ENCODE data around the gene STARD5.

Gene STARD5

DNA sequence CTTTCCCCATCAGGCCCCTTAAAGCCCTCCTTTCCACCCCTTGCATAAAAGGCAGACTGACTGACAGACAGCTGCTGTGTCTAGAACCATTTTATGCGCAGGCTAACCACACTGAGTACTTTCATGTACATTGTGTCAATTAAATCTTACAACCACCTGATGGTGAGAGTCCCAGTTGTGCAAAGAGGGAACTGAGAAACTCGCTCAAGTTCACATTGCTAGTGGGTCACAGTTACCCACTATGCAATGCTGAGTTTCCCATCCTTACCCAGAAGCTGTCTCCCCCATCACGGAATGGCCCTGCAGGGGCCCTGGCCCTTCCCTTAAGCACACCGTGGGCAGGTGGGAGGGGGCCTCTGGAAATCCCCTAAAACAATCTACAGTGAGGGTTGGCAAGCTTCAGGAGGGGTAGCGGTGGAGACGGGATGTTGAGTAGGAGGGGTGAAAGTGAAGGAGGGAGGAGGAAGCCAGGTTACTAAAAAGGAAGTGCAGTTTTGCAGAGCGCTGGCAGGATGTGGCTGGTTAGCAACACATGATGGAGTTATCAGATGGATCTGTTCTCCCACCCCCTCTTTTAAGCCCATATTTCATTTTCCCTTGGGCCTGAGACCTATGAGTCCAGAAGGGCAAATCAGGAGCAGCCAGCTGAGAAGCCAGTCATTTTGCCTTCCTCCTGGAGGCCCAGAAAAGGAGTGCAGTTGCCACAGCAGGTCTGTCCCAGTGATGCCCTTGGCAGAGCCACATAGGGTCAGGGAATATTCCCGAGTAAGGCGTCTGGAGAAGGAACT is 30.0 kb downstream of the STARD5 start:
- DNase-seq (ENCODE audit: low read depth in 2 of 2) = peak; percentile 59 to 68

DNA sequence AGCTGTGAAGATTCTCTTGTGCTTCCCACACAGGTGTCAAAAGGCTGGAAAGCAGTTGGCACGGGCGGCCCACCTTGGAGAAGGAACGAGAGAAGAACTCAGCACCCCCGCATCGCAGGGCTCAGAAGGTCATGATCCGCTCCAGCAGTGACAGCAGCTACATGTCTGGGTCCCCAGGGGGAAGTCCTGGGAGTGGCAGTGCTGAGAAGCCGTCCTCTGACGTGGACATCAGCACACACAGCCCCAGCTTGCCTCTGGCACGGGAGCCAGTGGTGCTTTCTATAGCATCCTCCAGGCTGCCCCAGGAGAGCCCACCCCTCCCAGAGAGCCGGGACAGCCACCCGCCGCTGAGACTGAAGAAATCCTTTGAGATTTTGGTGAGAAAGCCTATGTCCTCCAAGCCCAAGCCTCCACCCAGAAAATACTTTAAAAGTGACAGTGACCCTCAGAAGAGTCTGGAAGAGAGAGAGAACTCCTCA is 31.4 kb downstream of the STARD5 start:
- no peak for DNase-seq (ENCODE audit: low read depth in 2 of 2)

DNA sequence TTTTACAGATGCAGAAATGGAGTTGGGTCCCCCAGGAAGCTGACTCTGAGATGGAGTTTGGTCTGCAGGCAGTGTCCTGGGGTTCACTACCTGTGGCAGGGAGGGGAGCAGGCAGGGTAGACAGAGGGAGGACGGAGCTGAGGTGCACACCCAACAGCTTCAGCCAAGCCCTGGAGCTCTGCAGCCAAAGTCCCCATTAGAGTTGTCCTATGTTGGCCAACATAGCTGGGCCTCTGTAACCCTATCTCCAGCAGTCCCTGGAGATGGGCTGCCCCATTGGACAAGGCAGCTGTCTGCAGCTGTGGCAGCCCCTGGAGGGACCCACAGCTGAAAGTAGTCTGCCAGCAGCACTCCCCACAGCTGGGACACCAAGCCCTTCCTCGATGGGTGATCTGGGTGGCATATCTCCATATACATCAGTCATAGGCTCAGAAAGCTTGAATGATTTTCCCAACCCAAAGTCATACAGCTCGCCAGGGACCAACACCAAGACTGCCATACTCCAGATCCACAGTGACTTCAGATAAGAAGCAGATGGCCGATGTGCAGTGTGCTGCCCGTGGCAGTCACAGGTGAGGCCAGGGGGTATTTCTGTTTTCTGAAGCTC is 31.9 kb downstream of the STARD5 start:
- no peak for DNase-seq (ENCODE audit: low read depth in 2 of 2)

DNA sequence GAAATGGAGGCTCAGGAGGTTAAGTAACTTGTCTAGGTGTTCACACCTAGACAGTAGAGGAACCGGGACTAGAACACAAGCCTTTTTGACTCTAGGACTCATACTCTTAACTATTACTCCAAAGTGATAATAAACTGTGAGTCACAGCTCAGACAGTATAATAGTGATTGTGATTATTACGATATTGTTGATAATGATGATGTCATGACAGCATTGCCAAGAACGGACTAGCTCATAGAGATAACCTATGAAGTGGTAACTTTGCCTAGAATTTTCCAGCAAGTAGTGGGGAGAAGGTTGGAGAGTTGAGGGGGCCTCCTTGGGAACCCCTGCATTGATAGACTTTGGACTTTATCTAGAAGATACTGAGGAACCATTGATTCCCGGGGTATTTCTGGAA is 34.0 kb downstream of the STARD5 start:
- DNase-seq (ENCODE audit: low read depth in 2 of 2) = no peak

DNA sequence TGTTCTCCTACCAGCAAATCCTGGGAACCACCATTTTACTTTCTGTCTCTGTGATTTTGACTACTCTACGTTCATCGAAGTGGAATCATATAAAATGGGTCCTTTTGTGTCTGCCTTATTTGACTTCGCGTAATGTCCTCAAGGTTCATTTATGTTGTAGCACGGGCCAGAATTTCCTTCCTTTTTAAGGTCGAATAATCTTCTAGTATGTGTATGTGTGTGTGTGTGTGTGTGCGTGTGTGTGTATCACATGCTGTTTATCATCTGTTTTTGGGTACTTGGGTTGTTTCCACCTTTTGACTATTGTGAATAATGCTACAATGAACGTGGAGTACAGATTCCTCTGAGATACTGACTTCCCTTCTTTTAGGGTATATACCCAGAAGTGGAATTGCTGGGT is 35.3 kb downstream of the STARD5 start:
- no peak for DNase-seq (ENCODE audit: low read depth in 2 of 2)

DNA sequence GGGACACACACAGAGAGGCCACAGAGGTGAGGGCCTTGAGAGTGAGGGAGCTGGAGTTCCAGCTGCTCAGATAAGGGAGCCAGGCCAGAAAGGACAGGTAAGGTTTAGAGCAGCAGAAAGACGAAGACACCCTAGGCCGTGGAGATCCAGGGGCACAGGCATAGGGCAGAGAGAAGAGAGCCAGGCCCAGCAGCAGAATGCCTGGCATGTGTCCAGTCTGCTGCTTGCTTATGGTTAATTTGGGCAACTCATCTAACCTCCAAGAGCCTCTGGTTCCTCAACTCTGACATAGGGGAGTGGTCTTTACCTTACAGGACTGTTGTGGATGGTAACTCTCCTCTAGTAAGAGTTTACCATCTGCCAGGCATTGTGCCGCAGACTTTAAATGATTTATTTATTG is 35.9 kb downstream of the STARD5 start:
- DNase-seq (ENCODE audit: low read depth in 2 of 2) = no peak

DNA sequence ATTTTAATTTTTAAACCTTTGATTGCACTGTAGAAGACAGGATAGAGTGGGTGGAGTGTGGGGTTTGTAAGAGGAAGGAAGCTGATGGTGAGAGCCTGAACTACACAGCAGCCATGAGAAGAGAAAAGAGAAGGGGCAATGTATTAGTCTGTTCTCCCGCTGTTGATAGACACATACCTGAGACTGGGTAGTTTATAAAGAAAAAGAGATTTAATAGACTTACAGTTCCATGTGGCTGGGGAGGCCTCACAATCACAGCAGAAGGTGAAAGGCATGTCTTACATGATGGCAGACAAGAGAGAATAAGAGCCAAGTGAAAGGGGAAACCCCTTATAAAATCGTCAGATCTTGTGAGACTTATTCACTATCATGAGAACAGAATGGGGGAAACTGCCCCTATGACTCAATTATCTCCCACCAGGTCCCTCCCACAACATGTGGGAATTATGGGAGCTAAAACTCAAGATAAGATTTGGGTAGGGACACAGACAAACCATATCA is 37.3 kb downstream of the STARD5 start:
- DNase-seq (ENCODE audit: low read depth in 2 of 2) = no peak

DNA sequence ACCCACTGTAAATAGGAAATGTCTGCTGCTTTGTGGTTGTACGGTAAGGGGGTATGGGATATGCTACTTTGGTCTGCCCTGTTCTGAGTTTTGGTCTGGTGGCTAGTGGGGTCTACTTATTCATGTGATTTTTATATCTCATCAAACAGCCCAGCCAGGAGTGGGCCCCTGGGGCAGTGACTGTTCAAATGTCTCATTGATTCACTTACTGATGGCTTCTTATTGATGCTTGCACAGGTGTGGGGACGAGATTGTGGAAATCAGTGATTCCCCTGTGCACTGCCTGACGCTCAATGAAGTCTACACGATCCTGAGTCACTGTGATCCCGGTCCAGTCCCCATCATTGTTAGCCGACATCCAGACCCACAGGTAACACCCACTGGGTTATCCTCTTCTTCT is 38.5 kb downstream of the STARD5 start:
- DNase-seq (ENCODE audit: low read depth in 2 of 2) = no peak

DNA sequence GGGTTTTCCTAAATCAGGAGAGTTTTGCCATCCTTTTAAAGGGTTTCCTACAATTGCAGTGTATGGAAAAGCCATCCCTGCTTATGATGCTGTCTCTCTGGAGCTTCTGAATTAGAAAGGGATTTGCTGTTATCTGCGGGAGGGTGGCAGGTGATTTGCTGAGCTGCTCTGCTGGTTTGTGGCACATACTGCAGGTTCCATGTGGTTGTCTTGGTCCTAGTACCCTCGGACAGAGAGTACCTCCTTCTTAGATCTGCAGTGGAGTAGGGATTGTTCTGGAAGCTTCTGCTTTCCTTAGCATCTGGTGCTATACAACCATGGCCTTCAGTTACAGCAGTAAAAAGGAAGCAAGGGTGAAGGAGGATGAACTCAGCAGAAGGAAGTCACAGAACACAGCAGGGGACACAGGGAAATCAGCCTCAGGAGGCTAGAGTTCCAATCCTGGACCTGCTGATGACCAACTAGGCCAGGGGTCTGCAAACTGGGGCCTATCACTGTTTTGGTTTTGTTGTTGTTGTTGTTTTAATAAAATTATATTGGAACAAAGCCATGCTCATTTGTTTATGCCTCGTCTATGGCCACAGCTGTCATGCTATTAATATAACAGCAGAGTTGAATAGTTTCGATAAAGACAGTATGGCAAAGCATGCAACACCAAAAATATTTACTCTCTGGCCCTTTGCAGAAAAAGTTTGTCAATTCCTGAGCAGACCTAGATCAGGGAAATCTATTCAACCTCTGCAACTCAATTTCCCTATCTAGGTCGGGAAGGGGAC is 39.5 kb downstream of the STARD5 start:
- DNase-seq (ENCODE audit: low read depth in 2 of 2) = no peak

DNA sequence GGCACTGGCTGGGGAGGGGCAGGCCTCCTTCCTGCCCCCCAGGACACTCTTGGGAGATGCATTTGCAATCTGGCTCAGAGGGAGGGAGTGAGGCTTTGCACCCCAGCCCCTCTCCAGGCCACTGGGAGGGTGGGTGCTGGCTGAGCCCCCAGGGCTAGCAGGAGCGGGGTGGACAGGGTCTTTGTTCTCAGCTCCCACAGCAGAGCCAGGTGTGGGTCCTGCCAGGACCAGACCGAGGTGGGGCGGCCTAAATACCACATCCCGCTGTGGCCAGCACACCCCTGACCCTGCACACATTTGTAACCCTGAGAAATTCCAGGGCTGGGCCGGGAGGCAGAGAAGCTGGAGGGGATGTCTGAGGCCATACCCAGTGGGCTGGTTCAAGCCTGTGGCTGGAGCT is 41.0 kb downstream of the STARD5 start:
- DNase-seq (ENCODE audit: low read depth in 2 of 2) = no peak

DNA sequence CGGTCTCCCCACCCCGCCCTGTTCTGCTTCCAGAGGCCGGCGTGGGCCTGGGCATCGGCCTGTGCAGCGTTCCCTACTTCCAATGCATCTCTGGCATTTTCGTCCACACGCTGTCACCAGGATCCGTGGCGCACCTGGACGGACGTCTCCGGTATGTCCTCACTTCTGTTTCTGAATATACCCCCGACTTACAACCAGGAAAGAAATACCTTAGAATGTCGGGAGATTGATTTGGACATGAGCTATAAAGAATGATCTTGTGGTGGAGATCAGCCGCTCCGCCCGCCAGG is 41.4 kb downstream of the STARD5 start:
- no peak for DNase-seq (ENCODE audit: low read depth in 2 of 2)

DNA sequence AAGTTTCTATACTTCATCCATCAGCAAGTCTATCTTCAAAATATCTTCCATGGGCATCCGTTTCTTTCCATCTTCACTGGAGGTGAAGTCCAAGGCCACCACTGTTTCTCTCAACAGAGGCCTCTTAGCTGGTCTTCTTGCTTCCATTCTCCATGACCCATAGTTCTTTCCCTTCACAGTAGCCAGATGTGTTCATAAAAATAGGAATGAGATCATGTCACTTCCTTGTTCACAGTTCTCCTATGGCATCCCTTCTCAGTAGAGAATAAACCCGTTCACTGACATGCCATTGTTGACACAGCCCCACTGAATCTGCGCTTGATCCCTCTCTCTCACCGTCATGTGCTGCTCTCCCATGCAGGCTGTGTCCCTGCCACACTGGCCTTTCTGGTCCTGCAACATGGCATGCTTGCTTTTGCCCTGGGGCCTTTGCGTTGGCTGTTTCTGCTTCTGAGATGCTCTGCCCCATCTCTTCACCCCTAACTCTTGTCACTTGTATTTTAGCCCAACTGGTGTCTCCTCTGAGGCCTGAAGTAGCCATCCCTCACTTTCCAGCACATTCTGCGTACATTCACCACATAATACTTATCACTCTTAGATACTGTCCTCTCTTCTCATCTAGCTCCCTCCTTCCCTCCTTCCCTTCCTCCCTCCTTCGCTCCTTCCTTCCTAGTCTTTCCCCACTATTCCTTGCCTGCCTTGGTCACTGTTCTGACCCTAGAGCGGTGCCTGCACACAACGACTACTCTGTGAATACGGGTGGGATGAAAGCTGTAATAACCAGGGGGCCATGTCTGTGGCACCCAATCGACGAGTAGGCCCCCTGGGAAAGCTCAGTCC is 42.0 kb downstream of the STARD5 start:
- DNase-seq (ENCODE audit: low read depth in 2 of 2) = no peak

DNA sequence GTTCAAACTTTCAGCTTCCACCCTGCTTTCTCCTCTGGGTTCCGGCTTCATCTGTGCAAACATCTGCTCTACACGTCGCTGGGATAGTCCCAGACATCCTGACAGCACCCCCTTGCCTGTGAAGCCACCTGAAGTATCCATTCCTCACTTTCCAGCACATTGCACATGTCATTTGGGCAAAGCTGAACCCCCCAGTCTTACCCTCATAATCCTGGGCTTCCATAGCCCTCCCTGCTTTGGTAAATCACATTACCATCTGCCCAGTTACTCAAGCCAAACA is 42.5 kb downstream of the STARD5 start:
- no peak for DNase-seq (ENCODE audit: low read depth in 2 of 2)

DNA sequence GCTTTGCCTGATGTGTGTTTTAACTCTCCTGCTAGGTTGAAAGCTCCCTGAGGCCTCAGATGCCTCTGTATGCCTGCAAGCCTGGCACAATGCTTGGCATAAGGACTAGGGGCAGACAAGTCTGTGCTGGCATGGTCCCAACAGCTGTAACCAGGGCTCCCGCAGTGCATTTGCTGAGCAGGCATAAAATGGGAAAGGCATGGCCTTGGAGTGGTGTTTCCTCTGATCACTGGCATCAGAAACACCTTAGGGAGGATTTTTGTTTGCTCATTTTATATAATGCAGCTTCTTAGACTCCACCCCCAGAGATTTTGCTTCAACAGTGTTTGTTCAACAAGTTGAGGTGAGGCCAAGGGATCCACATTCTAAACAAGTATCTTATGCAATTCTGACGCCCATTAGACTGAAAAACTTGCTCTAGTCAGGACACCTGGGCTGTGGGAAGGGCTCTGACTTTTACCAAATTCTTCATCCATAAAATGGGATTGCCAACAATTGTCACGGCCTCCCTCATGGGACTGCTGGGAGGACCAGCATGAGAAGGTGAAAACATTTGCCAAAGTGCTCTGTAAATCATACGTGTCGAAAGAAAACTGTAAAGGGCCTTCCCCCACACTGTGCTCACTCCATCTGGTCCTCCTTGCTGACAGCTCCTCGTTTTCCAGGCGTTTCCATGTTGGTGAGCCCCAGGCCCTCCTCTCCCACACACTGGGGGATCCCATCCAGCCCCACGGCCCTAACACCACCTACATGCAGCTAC is 43.1 kb downstream of the STARD5 start:
- no peak for DNase-seq (ENCODE audit: low read depth in 2 of 2)

DNA sequence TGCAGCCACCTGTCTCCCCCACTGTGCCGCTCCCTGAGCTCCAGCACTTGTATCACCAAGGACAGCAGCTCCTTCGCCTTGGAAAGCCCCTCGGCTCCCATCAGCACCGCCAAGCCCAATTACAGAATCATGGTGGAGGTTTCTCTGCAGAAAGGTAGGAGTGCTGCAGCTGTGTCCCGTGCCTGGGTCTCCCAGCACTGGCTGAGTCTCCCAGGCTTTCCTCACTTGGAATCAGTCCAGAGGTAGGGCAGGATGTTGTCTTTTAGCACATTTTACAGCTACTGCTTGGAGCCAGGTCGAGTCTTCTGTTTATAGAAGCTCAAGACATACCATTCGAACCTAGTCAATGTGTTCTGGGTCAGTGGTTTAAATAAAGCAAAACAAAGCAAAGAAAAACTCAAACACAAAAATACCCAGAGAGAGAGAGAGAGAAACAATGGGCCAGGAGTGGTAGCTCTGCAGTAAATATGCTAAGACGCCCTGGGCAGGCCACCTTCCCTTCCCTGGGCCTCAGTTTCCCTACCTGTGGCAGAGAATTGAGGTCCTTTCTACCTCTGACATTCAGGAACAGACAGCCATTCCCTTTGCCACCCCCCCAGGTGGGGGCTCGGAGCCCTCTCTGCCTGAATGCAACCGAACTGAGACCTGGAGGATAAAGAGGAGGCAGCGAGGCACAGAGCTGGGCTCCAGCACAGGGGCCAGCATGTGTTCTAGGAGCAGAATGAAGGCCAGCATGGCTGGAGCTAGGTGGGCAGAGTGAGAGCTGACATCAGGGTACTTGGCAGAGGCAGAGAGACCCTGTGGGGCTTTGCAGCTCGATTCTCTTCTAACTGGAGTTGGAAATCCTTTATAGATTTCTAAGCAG is 44.1 kb downstream of the STARD5 start:
- DNase-seq (ENCODE audit: low read depth in 2 of 2) = no peak

DNA sequence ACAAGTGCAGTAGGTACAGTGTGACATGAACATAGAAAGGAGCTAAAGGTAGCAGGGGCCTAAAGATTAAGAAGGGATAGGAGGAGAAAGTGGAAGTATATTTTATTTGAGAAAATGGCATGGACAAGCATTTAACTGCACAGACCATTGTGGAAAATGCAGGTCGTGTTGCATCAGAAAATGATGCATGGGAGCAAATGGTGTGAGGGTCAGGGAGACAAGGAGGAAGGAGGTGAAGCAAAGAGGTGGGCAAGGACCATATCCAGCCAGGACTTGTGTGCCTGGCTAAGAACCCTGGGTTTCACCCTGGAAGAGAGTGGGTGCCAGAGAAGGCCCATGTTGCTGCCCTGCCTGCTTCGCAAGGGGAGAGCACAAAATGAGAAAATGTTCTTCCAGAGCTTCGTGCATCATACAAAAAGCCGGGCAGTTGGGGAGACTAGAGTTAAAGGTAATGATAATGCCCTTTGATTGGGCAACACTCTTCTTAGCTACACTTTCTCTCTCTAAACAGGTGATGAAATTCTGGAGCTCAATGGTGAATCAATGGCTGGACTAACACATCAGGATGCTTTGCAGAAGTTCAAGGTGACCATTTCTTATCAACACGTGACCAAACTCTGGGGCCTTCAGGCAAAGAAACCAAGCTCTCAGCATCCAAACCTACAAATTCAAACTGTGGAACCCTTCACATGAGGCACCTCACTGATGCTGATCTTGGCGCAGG is 45.5 kb downstream of the STARD5 start:
- no peak for DNase-seq (ENCODE audit: low read depth in 2 of 2)

DNA sequence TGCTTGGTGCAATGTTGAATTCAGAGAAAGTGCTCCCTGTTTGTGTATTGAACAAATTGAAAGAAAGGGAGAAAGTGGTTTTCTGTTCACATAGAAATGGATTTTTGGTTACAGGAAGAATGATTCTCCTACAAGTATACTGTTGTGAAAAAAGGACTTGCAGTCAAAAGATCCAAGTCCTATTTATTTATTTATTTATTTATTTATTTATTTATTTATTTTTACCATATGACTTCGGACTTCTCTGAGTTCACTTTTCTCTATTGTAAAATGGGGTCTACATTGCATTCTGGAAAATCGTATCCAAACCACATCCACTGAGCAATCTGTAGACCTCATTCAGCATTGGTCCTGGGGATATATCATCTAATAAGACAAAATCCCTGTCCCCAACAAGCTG is 46.1 kb downstream of the STARD5 start:
- no peak for DNase-seq (ENCODE audit: low read depth in 2 of 2)

DNA sequence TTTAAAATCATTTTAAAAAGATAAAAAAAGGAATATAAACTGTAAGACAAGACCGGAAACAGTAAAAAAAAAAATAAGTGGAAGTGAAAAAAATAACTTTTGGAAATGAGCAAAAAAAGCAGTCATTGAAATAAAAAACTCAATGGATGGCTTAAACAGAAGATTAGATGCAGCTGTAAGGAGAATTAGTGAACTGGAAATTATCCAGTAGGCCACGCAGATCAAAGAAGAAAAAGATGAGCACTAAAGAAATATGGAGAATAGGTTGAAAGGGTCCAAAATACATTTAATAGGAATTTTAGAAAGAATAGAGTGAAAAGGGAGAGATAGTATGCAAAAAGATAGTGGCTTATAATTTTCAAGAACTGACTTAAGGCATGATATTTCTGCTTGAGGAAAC is 47.0 kb downstream of the STARD5 start:
- DNase-seq (ENCODE audit: low read depth in 2 of 2) = no peak

DNA sequence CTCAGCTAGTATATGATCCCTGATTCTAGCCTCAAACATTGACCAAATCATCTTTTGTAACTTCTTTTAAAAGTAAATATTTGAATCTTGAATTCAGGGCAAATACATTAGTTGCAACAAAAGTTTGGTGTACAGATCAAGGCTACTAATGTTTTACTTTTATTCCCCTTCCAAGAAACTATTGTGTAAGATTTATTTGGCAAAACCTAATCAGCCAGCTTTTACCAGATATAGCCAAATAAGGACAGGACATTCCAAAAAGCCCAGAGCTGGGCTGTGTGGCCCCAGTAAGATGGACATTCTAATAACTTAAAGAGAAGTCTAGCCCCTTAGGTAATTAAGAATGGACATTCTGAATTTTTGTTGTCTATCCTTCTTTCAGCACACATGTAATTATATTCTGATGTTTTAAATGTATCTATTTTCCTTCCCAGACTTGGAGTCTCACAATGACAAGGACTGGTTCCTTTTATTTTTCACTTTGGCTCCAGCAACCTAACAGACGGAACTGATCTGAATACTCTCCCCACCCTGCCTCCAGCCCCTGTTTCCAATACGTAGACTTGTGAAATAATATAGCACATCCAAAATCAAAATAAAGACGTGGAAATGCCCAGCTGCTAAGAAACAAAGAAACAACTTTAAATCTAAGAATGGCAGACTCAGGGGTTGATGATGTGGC is 48.1 kb downstream of the STARD5 start:
- no peak for DNase-seq (ENCODE audit: low read depth in 2 of 2)
